ENCODE measurements around the gene TSHB. TPM values are rescaled to one million over a fixed set of nuclear protein-coding genes. Genes with fewer than 3 reads are reported as not detected.

Gene TSHB
- total RNA-seq, 1 donor from 2014 or later = not detected

GRCh38 chr1:115057661-115058254 is 28.1 kb downstream of the TSHB start:
- Histone ChIP-seq H3K4me1 (peaks cover 11% of the 10 kb centered on the region), H3K27ac (no peak overlapping the region), H3K4me3 (no peak overlapping the region), H3K36me3 (no peaks in the 10 kb centered on the region), H3K9me3 (no peaks in the 10 kb centered on the region), H3K27me3 (no peaks in the 10 kb centered on the region)
- intact Hi-C loops (cut with DNase I) = no loop called here
- no peak for DNase-seq (ENCODE audit: extremely low spot score in 2 of 2)
- TF ChIP-seq POLR2AphosphoS5 (IDR thresholded peaks at IDR 0.05; ENCODE audit: insufficient read depth in 1 of 2, low read depth in 1 of 2) = no peak
- TF ChIP-seq CTCF (IDR thresholded peaks at IDR 0.05) = no peak
- TF ChIP-seq POLR2A (IDR thresholded peaks at IDR 0.05) = no peak

GRCh38 chr1:115059316-115059715 is 29.7 kb downstream of the TSHB start:
- intact Hi-C loops (cut with DNase I) = no loop called here
- TF ChIP-seq POLR2A (IDR thresholded peaks at IDR 0.05) (no peak), POLR2AphosphoS5 (IDR thresholded peaks at IDR 0.05; ENCODE audit: insufficient read depth in 1 of 2, low read depth in 1 of 2) (no peak), CTCF (IDR thresholded peaks at IDR 0.05) (no peak)

GRCh38 chr1:115060501-115060900 is 30.9 kb downstream of the TSHB start:
- Histone ChIP-seq H3K36me3 (no peaks in the 10 kb centered on the region), H3K4me1 (peaks cover 12% of the 10 kb centered on the region), H3K4me3 (no peak overlapping the region), H3K9me3 (no peaks in the 10 kb centered on the region), H3K27ac (no peak overlapping the region), H3K27me3 (no peaks in the 10 kb centered on the region)
- intact Hi-C loops (cut with DNase I) = no loop called here
- TF ChIP-seq POLR2A (IDR thresholded peaks at IDR 0.05) (no peak), CTCF (IDR thresholded peaks at IDR 0.05) (no peak), POLR2AphosphoS5 (IDR thresholded peaks at IDR 0.05; ENCODE audit: insufficient read depth in 1 of 2, low read depth in 1 of 2) (no peak)
- DNase-seq (ENCODE audit: extremely low spot score in 2 of 2) = no peak

More at GRCh38 chr1:115059316-115059715, 29.7 kb downstream of the TSHB start:
- Histone ChIP-seq H3K27ac (no peak overlapping the region), H3K36me3 (no peaks in the 10 kb centered on the region), H3K4me3 (no peak overlapping the region), H3K27me3 (no peaks in the 10 kb centered on the region), H3K4me1 (peaks cover 12% of the 10 kb centered on the region), H3K9me3 (no peaks in the 10 kb centered on the region)
- DNase-seq (ENCODE audit: extremely low spot score in 2 of 2) = no peak

- Histone ChIP-seq H3K9me3 (no peaks in the 10 kb centered on the region), H3K4me1 (peaks cover 17% of the 10 kb centered on the region), H3K4me3 (no peak overlapping the region), H3K36me3 (no peaks in the 10 kb centered on the region), H3K27ac (peak overlapping the region; percentile 13), H3K27me3 (no peaks in the 10 kb centered on the region)
- no peak for TF ChIP-seq POLR2A (IDR thresholded peaks at IDR 0.05)
- TF ChIP-seq POLR2AphosphoS5 (IDR thresholded peaks at IDR 0.05; ENCODE audit: insufficient read depth in 1 of 2, low read depth in 1 of 2) = peak in 1 of 2 donors; percentile 56
- TF ChIP-seq CTCF (IDR thresholded peaks at IDR 0.05) = no peak
- intact Hi-C loops (cut with DNase I) = no loop called here
- no peak for DNase-seq (ENCODE audit: extremely low spot score in 2 of 2)
Measured at GRCh38 chr1:115062542-115063004, 32.9 kb downstream of the TSHB start.

- no peaks in the 10 kb centered on the region for H3K27me3 ChIP-seq
- H3K36me3 ChIP-seq = no peaks in the 10 kb centered on the region
- no peaks in the 10 kb centered on the region for H3K9me3 ChIP-seq
- H3K4me3 ChIP-seq = no peak overlapping the region
- no peak overlapping the region for H3K27ac ChIP-seq
- H3K4me1 ChIP-seq = peaks cover 23% of the 10 kb centered on the region
- no peak for TF ChIP-seq POLR2A (IDR thresholded peaks at IDR 0.05)
- no peak for TF ChIP-seq POLR2AphosphoS5 (IDR thresholded peaks at IDR 0.05; ENCODE audit: insufficient read depth in 1 of 2, low read depth in 1 of 2)
- no peak for TF ChIP-seq CTCF (IDR thresholded peaks at IDR 0.05)
- DNase-seq (ENCODE audit: extremely low spot score in 2 of 2) = no peak
- intact Hi-C loops (cut with DNase I) = no loop called here
Measured at GRCh38 chr1:115063228-115063901, 33.7 kb downstream of the TSHB start.

Data from vagina (tissue), 2 donors.